HEK293 (cell line): ENCODE data around the gene EPHA4.

Source experiments
- CTCF ChIP-seq: fragments of 450-650 bp; formaldehyde crosslinking; IDR thresholded peaks from 2 replicates; pipeline ENCODE4 v1.5.1; 2016; ENCODE audit warnings: missing biosample characterization, missing genetic modification characterization
- REST ChIP-seq: fragments of 450-650 bp; formaldehyde crosslinking; IDR thresholded peaks from 2 replicates; pipeline ENCODE4 v1.5.1; 2016; ENCODE audit warnings: missing biosample characterization, missing genetic modification characterization
- ZBTB20 ChIP-seq: fragments of 450-650 bp; formaldehyde crosslinking; IDR thresholded peaks from 2 replicates; pipeline ENCODE4 v1.5.1; 2016; ENCODE audit warnings: missing biosample characterization, missing genetic modification characterization
- ZNF16 ChIP-seq: fragments of 450-650 bp; formaldehyde crosslinking; IDR thresholded peaks from 2 replicates; pipeline ENCODE4 v1.5.1; 2016; ENCODE audit warnings: low read depth, missing biosample characterization, missing genetic modification characterization
- ZNF354C ChIP-seq: fragments of 450-650 bp; formaldehyde crosslinking; IDR thresholded peaks from 2 replicates; pipeline ENCODE4 v1.5.1; 2016; ENCODE audit warnings: missing biosample characterization, missing genetic modification characterization, low read depth, borderline replicate concordance
- ZNF560 ChIP-seq: fragments of 450-650 bp; formaldehyde crosslinking; IDR thresholded peaks from 2 replicates; pipeline ENCODE4 v1.5.1; 2017; ENCODE audit warnings: missing biosample characterization, missing genetic modification characterization, borderline replicate concordance
- ZNF629 ChIP-seq: fragments of 450-650 bp; formaldehyde crosslinking; IDR thresholded peaks from 2 replicates; pipeline ENCODE4 v1.5.1; 2017; ENCODE audit warnings: missing biosample characterization, missing genetic modification characterization
- ZNF830 ChIP-seq: fragments of 450-650 bp; IDR thresholded peaks from 2 replicates; pipeline ENCODE4 v1.5.0; 2018; ENCODE audit warnings: missing biosample characterization, missing genetic modification characterization, low read depth, mild to moderate bottlenecking, moderate library complexity

GRCh38 chr2:221437056-221437455 is 135.0 kb downstream of the EPHA4 start:
- no peak for TF ChIP-seq ZNF560
- no peak for TF ChIP-seq ZNF16 (tag by site-specific recombination)
- no peak for TF ChIP-seq REST (tag by site-specific recombination)
- TF ChIP-seq ZNF830 (tag by site-specific recombination), result no peak
- no peak for TF ChIP-seq ZBTB20
- no peak for TF ChIP-seq CTCF (tag by site-specific recombination)
- no peak for TF ChIP-seq ZNF354C (tag by site-specific recombination)
- TF ChIP-seq ZNF629 (tag by site-specific recombination), result no peak
